GM18861 (cell line): Measurements from ENCODE around the gene IGFALS.

Experiments
- ATAC-seq: cut with Tn5 transposase; IDR thresholded peaks from one replicate; pipeline ENCODE4 v1.9.1; 2021; ENCODE audit not compliant: unreplicated experiment

IGFALS gene

DNA sequence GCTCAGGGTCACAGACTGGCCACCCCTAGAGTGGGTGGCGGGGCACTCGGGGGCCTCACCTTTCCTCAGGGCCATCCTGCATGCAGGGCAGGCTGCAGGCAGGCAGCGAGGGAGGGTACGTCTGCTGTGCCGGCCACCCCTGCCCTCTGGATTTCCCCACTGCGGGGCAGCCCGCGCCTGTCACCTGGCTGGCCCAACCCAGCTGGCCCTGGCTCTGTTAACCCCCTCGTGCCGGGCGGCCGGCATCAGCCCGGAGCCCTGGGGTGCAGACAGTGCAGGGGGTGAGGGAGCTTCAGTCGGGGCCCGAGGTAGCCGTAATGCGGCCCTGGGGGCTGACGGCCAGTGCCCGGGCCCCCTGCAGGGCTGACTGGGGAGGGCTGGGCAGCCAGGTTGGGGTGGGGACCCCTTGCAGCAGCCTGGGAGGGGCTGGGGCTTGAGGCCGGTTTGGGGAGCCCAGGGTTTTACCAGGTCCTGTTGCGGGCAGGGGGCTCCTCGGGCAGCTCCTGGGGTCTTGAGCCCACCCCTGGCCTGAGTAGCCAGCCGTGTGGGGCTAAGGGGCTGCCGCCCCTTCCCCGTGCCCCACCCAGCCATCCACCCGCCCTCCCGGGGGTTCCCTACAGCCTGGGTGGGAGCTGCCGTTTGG, at the start of gene IGFALS:
TSS of gene IGFALS (minus strand) at position 128 of the 643 bp plus-strand sequence. CDS start at position 75, 53 bp downstream.
- no peak for ATAC-seq

DNA sequence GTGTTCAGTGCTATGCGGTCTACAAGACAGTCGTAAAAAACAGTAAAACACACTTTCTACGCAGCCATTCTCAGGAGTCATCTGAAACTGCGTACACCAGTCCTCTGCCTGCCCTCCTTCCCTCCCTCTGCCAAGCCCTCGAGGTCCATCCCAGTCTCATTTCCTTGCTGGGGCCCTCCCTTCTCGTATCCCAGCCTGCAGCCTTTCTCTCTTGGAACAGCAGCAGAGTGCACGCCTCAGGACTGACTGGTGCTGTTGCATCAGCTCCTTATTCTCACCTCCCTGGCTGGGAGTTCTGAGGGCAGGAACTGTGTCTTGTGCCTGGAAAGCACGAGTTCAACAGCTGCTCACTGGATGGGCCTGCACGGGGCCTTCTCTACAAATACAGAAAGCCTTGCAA, 46.0 kb upstream of the IGFALS start:
- ATAC-seq, result no peak

DNA sequence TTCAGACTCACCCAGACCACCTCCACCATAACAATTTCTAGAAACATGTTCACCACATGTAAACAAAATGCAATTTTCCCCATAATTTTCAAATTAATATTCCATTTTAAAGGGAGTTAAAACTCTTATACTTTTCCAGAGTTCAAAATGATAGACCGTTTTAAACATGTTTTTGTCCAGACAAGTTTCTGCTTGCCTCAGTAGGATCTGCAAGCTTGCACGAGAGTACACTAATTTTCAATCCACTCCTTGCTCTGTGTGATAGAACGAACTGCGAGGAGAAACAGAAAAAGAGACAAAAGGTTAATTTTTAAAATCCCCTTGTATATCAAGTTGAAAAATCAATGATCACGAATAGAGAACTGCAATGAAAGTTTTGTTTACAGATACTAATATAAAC, 40.6 kb upstream of the IGFALS start:
- ATAC-seq, result no peak

DNA sequence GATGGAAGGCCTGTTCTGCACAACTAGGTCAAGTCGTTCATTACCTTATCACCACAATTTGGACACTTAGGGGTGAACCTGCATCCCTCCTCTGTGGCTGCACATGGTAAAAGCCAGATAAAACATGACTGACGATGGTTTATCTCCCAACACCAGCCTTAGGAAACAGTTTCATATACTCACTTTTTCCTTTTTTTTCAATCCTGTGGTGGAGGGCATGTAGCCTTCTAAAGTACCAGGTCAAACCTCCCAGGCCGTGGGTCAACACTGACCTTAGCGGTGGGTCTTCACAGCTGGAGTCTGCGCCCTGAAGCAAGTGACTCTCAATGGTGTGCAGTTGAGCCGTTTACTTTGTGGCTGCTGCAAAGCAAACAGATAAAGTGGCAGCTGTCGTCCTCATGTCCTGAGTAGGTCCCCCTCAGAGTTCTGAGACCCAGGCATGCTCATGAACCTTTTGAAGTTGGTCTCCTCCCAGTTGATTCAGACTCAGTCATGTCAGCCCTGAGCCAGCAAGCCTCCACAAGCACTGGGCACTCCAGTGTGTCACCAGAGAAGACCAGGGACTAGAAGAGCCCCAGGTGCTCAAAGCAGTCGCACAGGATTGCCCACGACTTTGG, 39.4 kb upstream of the IGFALS start:
- ATAC-seq, result no peak

DNA sequence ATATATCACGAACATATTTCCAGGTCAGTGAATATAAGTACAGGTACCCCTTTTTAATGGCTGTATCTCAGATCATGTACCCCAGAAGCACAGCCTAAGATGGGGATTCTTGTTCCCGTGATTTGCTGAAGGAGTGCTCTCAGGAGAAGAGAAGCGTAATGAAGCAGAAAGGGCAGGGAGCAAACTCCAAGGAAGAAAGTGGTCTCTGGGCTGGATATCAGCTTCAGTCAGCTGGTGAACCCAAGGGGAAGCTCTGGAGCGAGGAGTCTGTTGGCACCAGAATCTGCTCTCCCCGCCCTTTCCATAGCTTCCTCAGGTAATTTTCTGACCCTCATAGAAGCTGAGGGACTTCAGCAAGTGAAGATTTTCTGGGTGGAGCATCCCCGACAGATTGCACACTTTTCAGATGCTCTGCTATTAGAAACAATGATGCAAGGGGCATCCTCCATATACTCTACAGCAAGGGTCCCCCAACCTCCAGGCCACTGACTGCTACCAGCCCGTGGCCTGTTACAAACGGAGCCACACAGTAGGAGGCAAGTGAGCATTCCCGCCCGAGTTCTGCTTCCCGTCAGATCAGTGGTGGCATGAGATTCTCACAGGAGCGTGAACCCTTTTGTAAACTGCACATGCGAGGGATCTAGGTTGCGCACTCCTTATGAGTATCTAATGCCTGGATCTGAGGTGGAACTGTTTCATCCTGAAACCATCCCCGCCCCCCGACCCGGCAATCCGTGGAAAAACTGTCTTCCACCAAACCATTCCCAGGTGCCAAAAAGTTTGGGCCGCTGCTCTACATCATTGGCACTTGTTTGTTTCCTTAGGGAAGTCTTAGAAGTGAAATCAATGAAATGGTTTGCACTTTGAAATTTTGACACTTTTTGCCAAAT, 37.9 kb upstream of the IGFALS start:
- ATAC-seq, result no peak

DNA sequence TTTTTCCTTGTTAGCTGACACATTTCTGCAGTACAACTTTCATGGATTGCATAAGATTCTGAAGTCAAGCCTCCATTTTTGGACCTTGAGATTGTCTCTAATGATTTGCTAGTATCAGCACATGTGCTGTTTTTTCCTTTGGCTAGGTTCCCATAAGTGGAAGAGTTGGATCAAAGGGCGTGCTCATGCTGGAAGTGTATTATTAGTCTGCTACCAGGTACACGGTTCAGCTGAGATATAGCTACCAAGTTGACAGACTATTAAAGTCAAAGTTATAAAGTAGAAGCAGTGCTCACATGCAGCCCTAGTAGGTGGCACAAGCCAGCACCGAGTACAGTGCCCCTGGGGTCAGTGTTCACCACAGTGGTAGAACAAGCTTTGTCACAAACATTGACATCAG, 36.7 kb upstream of the IGFALS start:
- no peak for ATAC-seq

DNA sequence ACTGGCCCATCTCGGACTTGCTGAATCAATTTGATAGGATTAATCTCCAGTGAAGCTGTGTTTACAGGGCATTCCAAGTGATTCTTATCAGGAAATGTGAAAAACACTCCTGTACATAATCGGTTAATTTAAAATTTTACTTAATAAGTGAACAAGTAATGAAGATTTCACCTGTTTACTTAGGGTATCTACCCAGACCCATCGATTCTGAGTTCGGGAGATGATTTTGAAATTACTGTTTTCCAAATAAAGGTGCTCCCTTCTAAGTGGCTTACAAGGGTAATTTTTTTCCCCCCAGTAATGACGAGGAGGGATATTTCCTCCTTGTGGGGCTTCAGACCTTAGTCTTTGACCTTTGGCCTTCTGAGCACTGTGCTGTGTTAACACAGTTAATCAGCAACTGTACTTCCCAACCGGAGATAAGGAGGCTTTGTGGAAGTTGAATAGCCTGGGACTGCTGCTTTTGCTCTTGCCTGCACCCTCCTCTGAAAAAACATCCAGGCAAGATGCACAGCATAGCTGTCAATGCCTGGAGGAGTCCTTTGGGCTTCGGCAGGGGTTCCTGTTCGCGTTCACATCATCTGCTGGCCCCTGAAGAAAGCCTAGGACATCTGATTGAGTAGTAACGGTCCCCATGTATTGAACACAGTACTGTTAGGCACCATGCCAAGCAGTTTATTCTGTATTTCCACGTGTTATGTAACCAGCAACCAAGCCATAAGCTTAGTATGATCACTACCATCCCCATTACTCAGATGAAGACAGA, 35.3 kb upstream of the IGFALS start:
- no peak for ATAC-seq

DNA sequence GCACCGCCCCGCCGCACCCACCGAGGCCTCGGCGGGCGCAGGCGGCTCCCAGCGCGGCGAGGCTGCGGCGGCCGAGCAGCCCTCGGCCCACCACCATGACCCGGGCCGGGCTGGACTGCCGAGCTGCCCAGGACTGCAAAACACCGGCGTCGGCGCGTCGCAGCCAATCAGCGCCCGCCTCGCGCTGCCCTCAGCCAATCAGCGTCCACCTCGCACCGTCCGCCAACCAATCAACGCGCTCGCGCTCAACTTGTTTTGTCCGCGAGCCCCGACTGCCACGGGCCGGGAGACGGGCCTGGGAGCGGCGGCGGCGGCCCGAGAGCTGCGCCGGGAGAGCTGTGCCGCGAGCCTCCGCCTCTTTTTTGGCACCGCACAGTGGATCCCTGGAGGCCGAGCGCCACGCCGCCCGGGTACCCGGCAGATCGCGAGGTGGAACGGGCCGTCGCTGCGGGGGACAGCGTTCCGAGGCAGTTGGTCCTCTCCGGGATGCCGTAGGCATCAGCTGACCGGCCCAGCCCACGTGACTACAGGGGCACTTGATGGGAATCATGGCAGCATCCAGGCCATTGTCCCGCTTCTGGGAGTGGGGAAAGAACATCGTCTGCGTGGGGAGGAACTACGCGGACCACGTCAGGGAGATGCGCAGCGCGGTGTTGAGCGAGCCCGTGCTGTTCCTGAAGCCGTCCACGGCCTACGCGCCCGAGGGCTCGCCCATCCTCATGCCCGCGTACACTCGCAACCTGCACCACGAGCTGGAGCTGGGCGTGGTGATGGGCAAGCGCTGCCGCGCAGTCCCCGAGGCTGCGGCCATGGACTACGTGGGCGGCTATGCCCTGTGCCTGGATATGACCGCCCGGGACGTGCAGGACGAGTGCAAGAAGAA, 33.4 kb upstream of the IGFALS start, which contains the start of the genes FAHD1 and HAGH:
TSS of gene FAHD1 (plus strand) at position 516 of the 883 bp plus-strand sequence. CDS start at position 549, 33 bp downstream.
TSS of gene HAGH (minus strand) at position 135 of the 883 bp plus-strand sequence. CDS start at position 97, 38 bp downstream.
- peak; percentile 70 for ATAC-seq

DNA sequence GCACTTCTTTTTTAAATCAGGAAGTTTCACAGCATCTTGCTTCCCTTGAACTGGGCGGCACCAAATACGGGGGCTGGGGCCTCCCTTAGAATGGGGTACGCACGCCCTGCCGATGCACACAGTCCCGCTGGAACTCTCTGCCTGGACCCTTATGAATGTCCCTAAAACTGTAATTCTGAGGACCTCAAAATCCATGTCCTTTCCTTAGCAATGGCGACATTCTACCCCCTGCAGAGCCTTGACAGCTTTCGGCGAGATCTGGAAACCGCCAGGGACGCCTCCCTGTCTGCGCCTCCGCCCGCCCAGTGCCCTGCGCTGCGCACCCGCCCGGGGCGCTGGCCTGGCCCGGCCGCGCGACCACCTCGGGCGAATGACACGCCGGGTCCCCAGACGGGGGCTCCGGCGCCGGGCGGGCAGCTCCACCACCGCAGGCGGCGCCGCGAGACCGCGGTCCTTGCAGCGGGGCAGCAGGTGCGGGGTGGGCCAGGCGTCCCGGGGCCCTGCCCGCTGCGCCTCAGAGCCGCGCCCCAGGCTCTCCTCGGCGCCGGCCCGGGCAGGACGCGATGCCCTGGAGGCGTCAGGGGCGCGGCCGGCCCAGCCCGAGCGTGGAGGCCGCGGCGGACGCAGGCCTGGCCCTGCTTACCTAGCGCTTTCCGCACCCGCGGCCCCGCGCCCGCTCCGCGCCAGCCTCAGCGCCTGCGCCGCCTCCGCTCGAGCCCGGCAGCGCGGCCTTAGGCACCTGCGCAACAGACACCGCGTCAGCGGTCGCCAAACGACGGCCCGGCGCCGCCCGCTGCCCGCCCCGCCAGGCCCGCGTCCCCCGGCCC, 32.6 kb upstream of the IGFALS start:
- ATAC-seq, result peak; percentile 32

DNA sequence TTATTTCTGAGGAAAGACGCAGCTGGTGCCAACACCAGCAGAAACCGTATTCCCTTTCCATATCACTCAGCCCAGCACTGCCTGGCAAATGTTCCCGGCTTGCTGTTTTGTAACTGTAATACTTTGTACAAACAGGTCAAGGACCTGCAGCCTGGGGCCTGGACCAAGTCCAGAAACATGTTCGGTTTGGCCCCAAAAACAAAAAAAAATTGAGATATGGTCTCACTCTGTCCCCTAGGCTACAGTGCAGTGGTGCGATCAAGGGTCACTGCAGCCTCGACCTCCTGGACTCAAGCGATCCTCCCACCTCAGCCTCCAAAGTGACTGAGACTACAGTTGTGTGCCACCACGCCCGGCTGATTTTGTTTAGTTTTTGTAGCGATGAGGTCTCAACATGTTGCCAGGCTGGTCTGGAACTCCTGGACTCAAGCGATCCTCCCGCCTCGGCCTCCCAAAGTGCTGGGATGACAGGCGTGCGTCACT, 31.9 kb upstream of the IGFALS start:
- ATAC-seq, result no peak

DNA sequence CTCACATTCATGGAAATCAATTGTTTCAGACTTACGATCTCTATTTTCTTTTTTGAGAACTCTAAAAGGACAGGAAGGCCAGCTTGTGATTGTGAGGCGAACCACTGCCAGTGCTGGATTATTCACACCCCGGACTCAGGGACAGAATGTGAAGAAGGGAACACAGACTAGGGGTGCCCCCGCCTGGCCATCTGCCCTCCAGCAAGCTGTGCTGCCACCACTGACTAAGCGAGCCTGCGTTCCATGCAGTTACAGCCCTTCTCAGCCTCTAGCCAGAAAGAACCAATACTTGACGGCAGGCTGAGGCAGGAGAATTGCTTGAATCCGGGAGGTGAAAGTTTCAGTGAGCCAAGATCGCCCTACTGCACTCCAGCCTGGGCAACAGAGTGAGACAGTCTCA, 30.3 kb upstream of the IGFALS start:
- ATAC-seq, result no peak

DNA sequence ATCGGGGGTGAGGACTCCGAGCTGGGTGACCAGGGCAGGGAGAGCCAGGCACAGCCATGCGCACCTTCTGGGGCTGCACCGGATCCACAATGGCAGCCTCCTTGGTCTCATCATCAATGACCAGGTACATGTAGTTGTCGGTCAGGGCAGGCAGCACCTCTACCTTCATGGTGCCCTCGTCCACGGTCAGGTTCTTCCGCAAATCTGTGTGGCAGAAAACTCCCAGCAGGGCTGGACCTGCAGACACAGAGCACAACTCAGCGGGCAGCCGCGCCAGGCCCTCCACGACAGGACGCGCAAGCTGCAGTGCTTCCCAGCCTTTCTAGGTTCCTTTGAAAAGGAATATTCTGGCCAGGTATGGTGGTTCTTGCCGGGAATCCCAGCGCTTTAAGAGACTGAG, 29.3 kb upstream of the IGFALS start:
- no peak for ATAC-seq

DNA sequence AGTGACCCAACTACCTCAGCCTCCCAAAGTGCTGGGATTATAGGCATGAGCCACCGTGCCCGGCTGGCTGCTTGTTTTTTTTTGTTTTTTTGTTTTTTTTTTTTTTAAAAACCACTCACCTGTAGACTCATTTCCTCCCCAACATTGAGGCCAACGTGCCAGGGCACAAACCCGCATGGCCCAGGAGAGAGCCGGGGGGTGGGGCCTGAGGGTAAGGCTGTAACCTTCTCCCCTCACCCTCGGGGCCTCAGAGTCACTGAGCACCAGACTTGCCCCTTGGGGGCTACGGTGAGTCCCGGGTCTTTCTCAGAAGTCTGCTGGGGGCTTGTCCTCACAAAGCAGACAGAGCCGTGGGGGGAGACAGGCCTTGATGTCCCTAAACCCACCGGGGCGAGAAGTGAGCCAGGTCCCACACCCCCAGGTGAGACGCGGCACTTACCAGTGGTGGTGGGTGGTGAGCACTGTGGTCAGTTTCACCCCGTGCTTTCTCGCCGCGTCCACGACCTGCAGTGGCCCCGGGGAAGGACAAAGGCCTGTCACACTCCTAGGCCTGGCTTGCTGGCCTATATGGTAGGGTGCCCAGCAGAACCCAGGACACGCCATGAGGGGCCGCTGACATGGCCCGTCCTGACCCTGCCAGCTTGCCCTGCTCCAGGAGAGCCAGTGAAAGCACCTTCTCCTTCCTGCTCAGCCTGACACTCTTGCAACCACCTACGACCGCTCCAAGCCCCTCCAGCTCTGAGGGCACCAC, 28.5 kb upstream of the IGFALS start:
- ATAC-seq, result no peak

DNA sequence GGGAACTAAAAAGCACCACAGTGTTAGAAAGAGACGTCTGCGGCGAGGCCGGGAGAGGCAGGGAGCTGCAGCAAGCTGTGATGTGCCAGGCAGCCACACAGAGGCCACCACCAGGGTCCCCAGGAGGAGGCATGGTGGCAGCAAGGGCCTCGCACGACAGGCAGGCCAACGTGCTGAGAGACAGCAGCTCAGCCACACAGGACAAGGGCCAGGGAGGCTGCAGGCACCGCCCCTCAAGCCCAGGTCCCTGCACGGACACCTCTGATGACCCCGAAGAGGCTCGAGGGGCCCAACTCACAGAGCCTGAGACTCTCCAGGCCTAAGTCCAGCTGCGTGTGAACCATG, 27.4 kb upstream of the IGFALS start:
- ATAC-seq, result no peak

DNA sequence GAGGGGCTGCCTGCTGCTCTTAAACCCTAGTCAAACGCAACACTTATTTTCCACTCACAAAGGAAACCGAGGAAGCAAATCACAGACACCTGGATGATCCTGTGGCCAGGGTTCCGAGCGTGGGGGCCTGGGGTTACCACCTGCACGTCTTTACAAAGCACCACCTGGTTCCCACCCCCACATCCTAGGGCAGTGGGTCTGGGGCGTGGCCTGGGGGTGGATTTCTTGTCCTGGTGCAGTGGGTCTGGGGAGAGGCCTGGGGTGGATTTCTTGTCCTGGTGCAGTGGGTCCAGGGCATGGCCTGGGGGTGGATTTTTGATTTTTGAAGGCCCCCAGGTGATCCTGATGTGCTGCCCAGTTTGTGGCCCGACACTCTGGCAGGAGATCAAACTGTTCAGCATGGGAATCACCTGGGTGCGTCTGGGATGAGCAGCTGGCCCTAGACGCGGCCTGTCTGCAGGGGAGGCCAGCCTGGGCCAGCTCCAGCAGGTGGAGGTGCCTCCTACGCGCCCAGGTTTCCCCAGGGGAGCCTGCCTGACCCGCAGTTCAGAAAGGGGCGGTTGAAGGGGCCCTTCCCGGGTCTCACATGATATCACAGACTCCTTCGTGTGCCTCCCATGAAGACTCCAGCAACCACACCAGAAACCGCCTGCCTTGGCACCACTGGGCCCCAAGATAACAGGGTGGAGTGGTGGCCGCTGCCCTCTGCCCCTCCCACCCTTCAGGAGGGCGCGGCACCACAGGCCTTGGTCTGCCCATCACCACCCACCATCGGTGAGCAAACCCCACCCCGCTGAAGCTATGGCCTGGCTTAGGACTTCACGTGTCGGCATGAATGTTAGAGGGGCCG, 26.8 kb upstream of the IGFALS start:
- ATAC-seq, result no peak

DNA sequence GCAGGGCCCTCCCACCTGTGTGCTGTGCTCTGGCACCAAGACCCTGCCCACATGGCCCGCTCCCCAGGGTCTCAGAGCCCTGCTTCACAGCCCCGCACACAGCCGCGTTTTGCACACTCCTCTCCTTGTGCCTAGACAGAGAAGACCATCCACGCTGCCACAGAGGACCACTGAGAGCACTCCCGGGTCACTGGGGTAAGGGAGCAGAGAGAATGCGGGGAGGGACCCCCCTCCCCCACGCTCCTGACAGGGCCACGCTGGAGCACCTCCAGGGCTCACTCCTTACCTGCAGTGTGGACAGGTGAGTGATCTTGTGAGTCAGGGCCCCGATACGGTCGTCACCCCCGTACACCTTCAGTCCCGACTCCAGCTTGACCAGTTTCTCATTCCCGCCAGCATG, 26.1 kb upstream of the IGFALS start:
- no peak for ATAC-seq

DNA sequence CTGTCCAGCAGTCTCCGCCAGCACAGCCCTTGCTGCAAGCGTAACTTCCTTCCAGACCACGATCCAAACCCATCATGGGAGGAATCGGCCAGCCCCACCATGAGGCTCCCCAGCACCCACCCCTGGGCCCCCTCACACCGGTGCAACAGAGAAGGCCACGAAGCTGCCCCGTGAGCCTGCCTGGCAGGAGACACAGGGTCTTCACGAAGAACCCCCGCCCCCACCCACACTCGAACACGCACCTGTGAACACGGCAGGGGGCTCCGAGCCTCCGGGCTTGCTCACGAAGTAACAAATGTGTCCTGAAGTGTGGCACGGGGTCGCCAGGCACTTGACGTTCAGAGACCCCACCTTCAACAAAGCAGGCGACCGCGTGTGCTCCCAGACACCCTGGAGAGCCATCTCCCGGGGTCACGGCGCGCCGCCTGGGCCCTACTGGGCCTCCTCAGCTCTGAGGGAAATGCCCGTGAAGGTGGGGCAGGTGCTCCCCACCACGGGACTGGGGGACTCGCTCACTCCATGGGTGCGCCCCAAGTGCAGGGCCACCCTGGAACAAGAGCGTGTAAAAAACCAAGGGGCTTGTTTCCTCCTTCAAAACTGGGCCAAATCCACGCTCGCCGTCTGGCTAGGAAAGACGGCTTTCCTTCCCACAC, 25.5 kb upstream of the IGFALS start:
- no peak for ATAC-seq
